Dermis blood vessel endothelial cell (primary cell): ENCODE measurements around the gene ZNF716. TPM values are rescaled to one million over a fixed set of nuclear protein-coding genes. Genes with fewer than 3 reads are reported as not detected.
"Not testable (repeated sequence)": the region's sequence is repeated elsewhere in the genome, so short reads cannot be mapped to it uniquely, and the experiment has no call there.

ENCODE experiments used
- DNase-seq: peaks from one replicate; pipeline ENCODE4 v3.0.0; 2010
- total RNA-seq: library from RNA; depleted of rRNA; stranded (reverse); fragments of >200 nt; gene quantifications from 2 replicates; pipeline ENCODE4 v1.2.3, GENCODE V29; 2014

The ZNF716 gene
- total RNA-seq, 1 donor from 2014 or later: under 0.01 TPM

GRCh38 chr7:57426629-57427003, 23.4 kb upstream of the ZNF716 start:
- DNase-seq: no peak

GRCh38 chr7:57427146-57427545, 22.8 kb upstream of the ZNF716 start:
- no peak for DNase-seq

DNA sequence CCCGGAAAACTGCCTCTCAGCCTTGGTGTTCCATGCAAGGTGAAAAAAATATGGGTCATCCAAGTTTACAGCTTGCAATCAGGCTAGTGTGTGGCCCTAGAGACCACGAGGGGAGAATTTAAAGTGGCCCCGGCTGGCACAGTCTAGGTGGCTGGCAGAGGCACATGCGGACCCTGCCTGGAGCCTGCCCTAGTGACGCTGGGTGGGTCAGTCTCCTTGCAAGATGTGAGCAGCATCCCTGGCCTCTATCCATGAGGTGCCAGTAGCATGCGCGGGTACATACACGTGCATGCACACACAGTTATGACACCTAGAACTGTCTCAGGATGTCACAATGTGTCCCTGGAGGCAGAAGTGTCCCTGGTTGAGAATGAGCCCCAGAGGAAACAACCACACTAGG, 22.4 kb upstream of the ZNF716 start:
- no peak for DNase-seq

DNA sequence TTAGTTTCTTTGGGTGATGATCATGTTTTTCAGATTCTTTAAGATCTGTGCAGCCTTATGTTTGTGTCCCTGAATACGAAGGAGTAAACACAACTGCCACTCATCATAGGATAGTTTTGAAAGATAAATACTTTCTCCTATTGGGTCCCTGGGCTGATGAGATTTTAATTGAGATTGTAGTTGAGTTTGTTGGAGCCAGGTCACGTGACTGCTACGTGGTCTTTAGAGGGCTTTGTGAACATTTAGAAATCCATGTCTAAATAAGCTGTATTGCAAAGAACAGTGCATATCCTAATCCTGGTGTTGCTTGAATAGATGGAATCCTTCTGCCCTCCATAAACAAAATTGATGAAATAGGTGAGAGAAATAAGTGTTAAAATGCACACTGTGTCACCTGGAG, 17.4 kb upstream of the ZNF716 start:
- DNase-seq: no peak

- no peak for DNase-seq
Measured at GRCh38 chr7:57437581-57437980, 12.4 kb upstream of the ZNF716 start.

DNA sequence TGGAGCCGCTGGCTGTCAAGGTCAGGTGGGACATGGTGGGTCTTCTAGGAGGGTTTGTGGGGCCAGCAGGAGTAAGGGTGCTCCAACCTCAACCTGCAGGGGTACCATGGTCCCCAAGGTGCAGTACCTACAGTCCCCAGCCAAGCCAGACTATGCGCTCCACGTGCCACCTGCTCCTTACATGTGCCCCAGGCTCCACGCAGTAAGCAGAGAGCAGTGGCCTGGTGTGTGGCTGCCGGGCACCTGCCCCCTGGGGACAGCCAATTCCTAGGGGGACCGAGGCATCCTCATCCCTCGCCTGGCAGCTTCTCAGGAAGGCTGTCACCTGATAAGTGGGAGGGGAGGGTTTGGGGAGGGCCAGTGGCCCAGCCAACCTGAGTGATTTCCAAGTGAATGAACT, 11.7 kb upstream of the ZNF716 start:
- DNase-seq: no peak

- no peak for DNase-seq
Measured at GRCh38 chr7:57443567-57443966, 6.4 kb upstream of the ZNF716 start.

- not testable (repeated sequence) for DNase-seq
Measured at GRCh38 chr7:57469186-57469828, 19.3 kb downstream of the ZNF716 start.

DNA sequence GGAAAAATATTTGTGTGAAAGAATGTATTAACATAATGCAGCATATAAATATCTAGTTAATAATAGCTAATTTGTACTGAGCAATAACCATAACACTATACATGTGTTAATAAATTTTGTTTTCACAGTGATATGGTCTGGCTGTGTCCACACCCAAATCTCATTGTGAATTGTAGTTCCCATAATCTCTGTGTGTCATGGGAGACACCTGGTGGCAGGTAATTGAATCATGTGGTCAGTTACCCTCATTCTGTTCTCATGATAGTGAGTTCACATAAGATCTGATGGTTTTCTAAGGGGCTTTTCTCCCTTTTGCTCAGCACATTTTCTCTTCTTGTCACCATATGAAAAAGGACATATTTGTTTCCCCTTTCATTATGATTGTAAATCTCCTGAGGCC, 30.3 kb downstream of the ZNF716 start:
- DNase-seq: not testable (repeated sequence)

DNA sequence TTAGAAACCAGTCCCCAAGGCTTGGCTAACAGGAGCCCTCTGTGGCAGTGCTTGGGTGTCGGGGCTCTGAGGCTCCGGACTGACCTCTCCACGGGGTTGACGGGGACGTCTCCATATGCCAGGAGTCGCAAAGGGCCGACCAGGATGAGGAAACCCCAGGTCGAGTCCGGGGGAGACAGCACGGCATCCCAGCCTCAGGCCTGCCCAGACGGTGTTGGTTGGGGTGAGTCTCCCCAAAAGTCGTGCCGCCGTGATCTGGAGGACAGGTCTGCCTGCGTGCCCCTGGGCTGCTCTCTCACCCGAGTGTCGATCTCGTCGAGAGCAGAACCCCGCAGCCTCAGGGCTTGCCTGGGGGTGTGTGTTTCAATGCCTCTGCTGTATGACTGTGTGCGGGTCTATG, 35.0 kb downstream of the ZNF716 start:
- not testable (repeated sequence) for DNase-seq

DNA sequence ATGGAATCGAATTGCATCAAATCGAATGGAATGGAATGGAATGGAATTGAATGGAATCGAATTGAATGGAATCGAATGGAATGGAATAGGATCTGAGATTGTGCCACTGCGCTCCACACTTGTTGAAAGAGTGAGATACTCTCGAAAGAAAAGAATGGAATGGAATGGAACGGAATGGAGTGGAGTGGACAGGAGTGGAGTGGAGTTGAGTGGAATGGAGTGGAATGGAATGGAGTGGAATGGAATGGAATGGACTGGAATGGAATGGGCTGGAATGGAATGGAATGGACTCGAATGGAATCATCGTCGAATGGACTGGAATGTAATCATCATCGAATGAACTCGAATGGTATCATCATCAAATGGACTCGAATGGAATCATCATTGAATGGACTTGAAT, 38.0 kb downstream of the ZNF716 start:
- no peak for DNase-seq

GRCh38 chr7:57495111-57495510, 45.1 kb downstream of the ZNF716 start:
- not testable (repeated sequence) for DNase-seq

DNA sequence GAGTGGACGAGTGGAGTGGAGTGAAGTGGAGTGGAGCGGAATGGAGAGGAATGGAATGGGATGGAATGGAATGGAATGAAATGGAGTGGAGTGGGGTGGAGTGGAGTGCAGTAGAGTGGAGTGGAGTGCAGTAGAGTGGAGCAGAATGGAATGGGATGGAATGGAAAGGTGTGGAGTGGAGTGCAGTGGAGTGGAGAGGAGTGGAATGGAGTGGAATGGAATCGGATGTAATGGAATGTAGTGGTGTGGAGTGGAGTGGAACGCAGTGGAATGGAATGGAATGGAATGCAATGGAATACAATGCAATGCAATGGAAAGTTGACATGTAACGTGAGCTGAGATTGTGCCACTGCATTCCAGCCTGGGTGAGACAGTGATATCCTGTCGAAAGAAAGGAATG, 46.4 kb downstream of the ZNF716 start:
- no peak for DNase-seq

GRCh38 chr7:57505176-57505575, 55.2 kb downstream of the ZNF716 start:
- DNase-seq: no peak
